Measurements from ENCODE around the gene CD3E.

DNA sequence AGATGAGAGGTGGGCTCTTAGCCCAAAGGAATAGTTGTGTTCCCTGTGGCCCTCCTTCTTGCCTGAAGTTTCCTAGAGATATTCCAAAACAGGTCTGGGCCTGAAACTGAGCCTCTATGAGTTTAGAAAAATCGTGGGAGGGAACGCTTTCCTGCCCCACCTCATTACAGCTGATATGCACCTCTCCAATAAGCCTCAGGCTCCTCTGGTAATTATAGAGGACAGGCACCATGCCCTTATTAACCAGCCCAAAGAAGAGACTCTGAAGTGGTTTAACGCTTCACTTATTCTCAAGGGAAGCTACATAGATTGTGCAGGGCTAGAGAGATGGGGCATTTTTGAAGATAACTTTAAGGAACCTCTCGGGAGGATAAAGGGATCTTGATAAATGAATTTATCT is 37.0 kb upstream of the CD3E start:
- TF ChIP-seq, protein P1, sequence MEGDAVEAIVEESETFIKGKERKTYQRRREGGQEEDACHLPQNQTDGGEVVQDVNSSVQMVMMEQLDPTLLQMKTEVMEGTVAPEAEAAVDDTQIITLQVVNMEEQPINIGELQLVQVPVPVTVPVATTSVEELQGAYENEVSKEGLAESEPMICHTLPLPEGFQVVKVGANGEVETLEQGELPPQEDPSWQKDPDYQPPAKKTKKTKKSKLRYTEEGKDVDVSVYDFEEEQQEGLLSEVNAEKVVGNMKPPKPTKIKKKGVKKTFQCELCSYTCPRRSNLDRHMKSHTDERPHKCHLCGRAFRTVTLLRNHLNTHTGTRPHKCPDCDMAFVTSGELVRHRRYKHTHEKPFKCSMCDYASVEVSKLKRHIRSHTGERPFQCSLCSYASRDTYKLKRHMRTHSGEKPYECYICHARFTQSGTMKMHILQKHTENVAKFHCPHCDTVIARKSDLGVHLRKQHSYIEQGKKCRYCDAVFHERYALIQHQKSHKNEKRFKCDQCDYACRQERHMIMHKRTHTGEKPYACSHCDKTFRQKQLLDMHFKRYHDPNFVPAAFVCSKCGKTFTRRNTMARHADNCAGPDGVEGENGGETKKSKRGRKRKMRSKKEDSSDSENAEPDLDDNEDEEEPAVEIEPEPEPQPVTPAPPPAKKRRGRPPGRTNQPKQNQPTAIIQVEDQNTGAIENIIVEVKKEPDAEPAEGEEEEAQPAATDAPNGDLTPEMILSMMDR (IDR thresholded peaks at IDR 0.05; ENCODE audit: extremely low read depth in 1 of 2, insufficient read depth in 1 of 2, low read depth in 1 of 2, low read length in 2 of 2): no peak
- no peak for TF ChIP-seq EZH2 (IDR thresholded peaks at IDR 0.05; ENCODE audit: borderline replicate concordance, low read depth, low read length, severe bottlenecking)
- no peak for TF ChIP-seq MAX (IDR thresholded peaks at IDR 0.05; ENCODE audit: insufficient read depth, insufficient read length)
- no peak for TF ChIP-seq POLR2A (IDR thresholded peaks at IDR 0.05; ENCODE audit: low read depth, low read length)
- no peak for TF ChIP-seq POLR2AphosphoS5 (IDR thresholded peaks at IDR 0.05; ENCODE audit: insufficient read depth, low read depth, low read length)
